ENCODE results near the gene NDOR1. TPM values are rescaled to one million over a fixed set of nuclear protein-coding genes. Genes with fewer than 3 reads are reported as not detected.

The NDOR1 gene
- total and polyA plus RNA-seq, 2 experiments from 2014 or later = 8.5 to 12.4 TPM

GRCh38 chr9:137226338-137227053 is 21.0 kb downstream of the NDOR1 start:
- no peaks in the 10 kb centered on the region for H4K20me1 ChIP-seq (ENCODE audit: insufficient read depth)
- H3K9me2 ChIP-seq (ENCODE audit: insufficient read depth) = no peaks in the 10 kb centered on the region
- peak overlapping the region; percentile 41; the same call in 1 of the 2 replicates for H3K9ac ChIP-seq
- in situ Hi-C loops (cut with MboI) = no loop called here
- no peaks in the 10 kb centered on the region for H3K36me3 ChIP-seq (ENCODE audit: low read depth)
- no peak overlapping the region for H3K4me2 ChIP-seq (ENCODE audit: unreplicated experiment)
- no peaks in the 10 kb centered on the region for H3K27me3 ChIP-seq (replicated peaks; ENCODE audit: insufficient read depth)
- no peaks in the 10 kb centered on the region for H3F3A ChIP-seq (ENCODE audit: insufficient read depth)
- H3K27ac ChIP-seq = no peak overlapping the region
- TF ChIP-seq EZH2 (IDR thresholded peaks at IDR 0.05; ENCODE audit: insufficient read depth, poor library complexity, severe bottlenecking) (no peak), EZH2phosphoT487 (IDR thresholded peaks at IDR 0.05; ENCODE audit: insufficient read depth, low read depth) (no peak)
- peak; percentile 46 for DNase-seq
- peaks cover 3% of the 10 kb centered on the region; the same call in 1 of the 2 replicates for H3K4me1 ChIP-seq (ENCODE audit: insufficient read depth)
- H3K9me3 ChIP-seq (ENCODE audit: low read depth) = no peaks in the 10 kb centered on the region
- H3K79me2 ChIP-seq (ENCODE audit: insufficient read depth) = no peaks in the 10 kb centered on the region
- no peak overlapping the region for H2AFZ ChIP-seq
- WGBS, 2 experiments (ENCODE audit: low coverage in 1 of 2, low lambda C conversion rate in 2 of 2, missing lambda C conversion rate in 2 of 2) = 67 to 70% methylated on average over 17 to 18 of the region's 18 CpGs
- no peak overlapping the region for H3K4me3 ChIP-seq

- peaks cover 3% of the 10 kb centered on the region; the same call in 1 of the 2 replicates for H3K4me1 ChIP-seq (ENCODE audit: insufficient read depth)
- peak; percentile 86 for DNase-seq
- H3K4me3 ChIP-seq = no peak within 1 kb of the TSS
- H3K4me2 ChIP-seq (ENCODE audit: unreplicated experiment) = no peak within 1 kb of the TSS
- H3K9ac ChIP-seq = peak within 1 kb of the TSS; percentile 41; the same call in 1 of the 2 replicates
- no peaks in the 10 kb centered on the region for H3K9me3 ChIP-seq (ENCODE audit: low read depth)
- no peaks in the 10 kb centered on the region for H4K20me1 ChIP-seq (ENCODE audit: insufficient read depth)
- no peaks in the 10 kb centered on the region for H3F3A ChIP-seq (ENCODE audit: insufficient read depth)
- no peak within 1 kb of the TSS for H2AFZ ChIP-seq
- H3K79me2 ChIP-seq (ENCODE audit: insufficient read depth) = no peaks in the 10 kb centered on the region
- TF ChIP-seq EZH2phosphoT487 (IDR thresholded peaks at IDR 0.05; ENCODE audit: insufficient read depth, low read depth) = no peak
- no peak for TF ChIP-seq EZH2 (IDR thresholded peaks at IDR 0.05; ENCODE audit: insufficient read depth, poor library complexity, severe bottlenecking)
- in situ Hi-C loops (cut with MboI) = no loop called here
- H3K36me3 ChIP-seq (ENCODE audit: low read depth) = no peaks in the 10 kb centered on the region
- no peaks in the 10 kb centered on the region for H3K27me3 ChIP-seq (replicated peaks; ENCODE audit: insufficient read depth)
- H3K9me2 ChIP-seq (ENCODE audit: insufficient read depth) = no peaks in the 10 kb centered on the region
- 21 to 23% methylated on average over 25 of the region's 25 CpGs for WGBS, 2 experiments (ENCODE audit: low coverage in 1 of 2, low lambda C conversion rate in 2 of 2, missing lambda C conversion rate in 2 of 2)
- no peak within 1 kb of the TSS for H3K27ac ChIP-seq
Observed at GRCh38 chr9:137227054-137227852, 21.8 kb downstream of the NDOR1 start, which contains the start of gene RNF224. RNF224 (plus strand) TSS chr9:137227502; CDS start chr9:137228336, 834 bp downstream.

GRCh38 chr9:137227853-137228505 is 22.5 kb downstream of the NDOR1 start:
- Histone ChIP-seq H3K9me3 (ENCODE audit: low read depth) (no peaks in the 10 kb centered on the region), H3K27ac (no peak overlapping the region)
- WGBS, 2 experiments (ENCODE audit: low coverage in 1 of 2, low lambda C conversion rate in 2 of 2, missing lambda C conversion rate in 2 of 2) = 33 to 40% methylated on average over 13 to 18 of the region's 18 CpGs

GRCh38 chr9:137228506-137228967 is 23.0 kb downstream of the NDOR1 start:
- Histone ChIP-seq H3K4me3 (no peak overlapping the region), H3K4me2 (ENCODE audit: unreplicated experiment) (no peak overlapping the region), H3K9me3 (ENCODE audit: low read depth) (no peaks in the 10 kb centered on the region), H3K79me2 (ENCODE audit: insufficient read depth) (no peaks in the 10 kb centered on the region), H2AFZ (no peak overlapping the region), H3K36me3 (ENCODE audit: low read depth) (no peaks in the 10 kb centered on the region), H3K9me2 (ENCODE audit: insufficient read depth) (no peaks in the 10 kb centered on the region), H3K4me1 (ENCODE audit: insufficient read depth) (peaks cover 3% of the 10 kb centered on the region; the same call in 1 of the 2 replicates), H3K27ac (no peak overlapping the region), H3K9ac (no peak overlapping the region), H3K27me3 (replicated peaks; ENCODE audit: insufficient read depth) (no peaks in the 10 kb centered on the region), H3F3A (ENCODE audit: insufficient read depth) (no peaks in the 10 kb centered on the region), H4K20me1 (ENCODE audit: insufficient read depth) (no peaks in the 10 kb centered on the region)
- DNase-seq = no peak
- WGBS, 2 experiments (ENCODE audit: low coverage in 1 of 2, low lambda C conversion rate in 2 of 2, missing lambda C conversion rate in 2 of 2) = 79 to 83% methylated on average over 23 to 27 of the region's 29 CpGs
- TF ChIP-seq EZH2phosphoT487 (IDR thresholded peaks at IDR 0.05; ENCODE audit: insufficient read depth, low read depth) (no peak), EZH2 (IDR thresholded peaks at IDR 0.05; ENCODE audit: insufficient read depth, poor library complexity, severe bottlenecking) (no peak)
- in situ Hi-C loops (cut with MboI) = no loop called here

More at GRCh38 chr9:137227853-137228505, 22.5 kb downstream of the NDOR1 start:
- Histone ChIP-seq H3K9me2 (ENCODE audit: insufficient read depth) (no peaks in the 10 kb centered on the region), H2AFZ (no peak overlapping the region), H3K27me3 (replicated peaks; ENCODE audit: insufficient read depth) (no peaks in the 10 kb centered on the region), H3F3A (ENCODE audit: insufficient read depth) (no peaks in the 10 kb centered on the region), H4K20me1 (ENCODE audit: insufficient read depth) (no peaks in the 10 kb centered on the region), H3K4me2 (ENCODE audit: unreplicated experiment) (no peak overlapping the region), H3K4me1 (ENCODE audit: insufficient read depth) (peaks cover 3% of the 10 kb centered on the region; the same call in 1 of the 2 replicates), H3K79me2 (ENCODE audit: insufficient read depth) (no peaks in the 10 kb centered on the region), H3K9ac (no peak overlapping the region), H3K36me3 (ENCODE audit: low read depth) (no peaks in the 10 kb centered on the region), H3K4me3 (no peak overlapping the region)
- in situ Hi-C loops (cut with MboI) = no loop called here
- DNase-seq = no peak
- TF ChIP-seq EZH2phosphoT487 (IDR thresholded peaks at IDR 0.05; ENCODE audit: insufficient read depth, low read depth) = no peak
- TF ChIP-seq EZH2 (IDR thresholded peaks at IDR 0.05; ENCODE audit: insufficient read depth, poor library complexity, severe bottlenecking) = no peak

All from GM23248 (cell line).